ENCODE data around the gene UST.
A peak's percentile ranks its signal among the peaks of the same experiment; 100 is the strongest.
"Not testable (repeated sequence)": the region's sequence is repeated elsewhere in the genome, so short reads cannot be mapped to it uniquely, and the experiment has no call there.

UST gene

GRCh38 chr6:148983966-148984365 is 237.1 kb downstream of the UST start:
- no peak for DNase-seq

DNA sequence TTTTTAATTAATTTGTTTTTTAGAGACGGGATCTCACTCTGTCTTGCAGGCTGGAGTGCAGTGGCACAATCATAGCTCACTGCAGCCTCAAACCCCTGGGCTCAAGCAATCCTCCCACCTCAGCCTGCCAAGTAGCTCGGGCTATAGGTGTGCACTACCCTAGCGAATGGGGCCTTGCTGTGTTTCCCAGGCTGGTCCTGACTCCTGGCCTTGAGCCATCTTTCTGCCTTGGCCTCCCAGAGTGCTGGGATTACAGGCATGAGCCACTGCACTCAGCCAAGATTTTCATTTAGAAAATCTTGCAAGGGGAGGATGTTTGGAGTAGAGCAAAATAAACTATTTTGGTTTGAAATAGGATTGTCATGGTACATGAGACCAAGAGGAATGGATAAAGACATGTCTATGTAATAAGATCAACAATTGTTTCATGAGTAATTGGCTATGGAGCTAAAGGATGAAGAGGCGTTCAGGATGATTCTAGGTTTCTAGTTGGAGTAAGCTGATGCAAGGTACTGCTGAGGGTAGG is 237.8 kb downstream of the UST start:
- no peak for DNase-seq

- no peak for DNase-seq
These were observed 238.7 kb downstream of the UST start for GRCh38 chr6:148985499-148985898.

DNA sequence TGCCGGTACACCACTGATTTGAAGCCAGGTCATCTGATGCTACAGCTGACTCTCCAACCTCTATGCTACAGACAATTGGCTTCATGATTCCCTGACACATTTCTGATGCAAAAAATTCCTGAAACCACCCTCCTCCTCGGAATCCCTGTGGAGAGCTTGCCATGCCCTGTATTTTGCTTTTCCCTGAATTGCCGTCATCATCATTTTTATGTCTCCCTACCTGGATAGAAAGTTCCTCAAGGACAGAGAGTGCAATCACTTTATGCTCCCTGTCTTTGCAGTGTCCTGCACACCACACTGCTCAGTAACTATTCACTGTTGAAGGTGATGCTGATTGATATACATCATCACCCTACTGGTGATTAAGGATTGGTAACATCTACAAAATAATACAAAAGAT is 239.8 kb downstream of the UST start:
- no peak for DNase-seq

- DNase-seq, result no peak
These were observed 241.2 kb downstream of the UST start for GRCh38 chr6:148987982-148988381.

- DNase-seq, result no peak
These were observed 242.8 kb downstream of the UST start for GRCh38 chr6:148989585-148989984.

- no peak for DNase-seq
These were observed 243.6 kb downstream of the UST start for GRCh38 chr6:148990403-148990802.

- no peak for DNase-seq
These were observed 250.0 kb downstream of the UST start for GRCh38 chr6:148996815-148997214.

DNA sequence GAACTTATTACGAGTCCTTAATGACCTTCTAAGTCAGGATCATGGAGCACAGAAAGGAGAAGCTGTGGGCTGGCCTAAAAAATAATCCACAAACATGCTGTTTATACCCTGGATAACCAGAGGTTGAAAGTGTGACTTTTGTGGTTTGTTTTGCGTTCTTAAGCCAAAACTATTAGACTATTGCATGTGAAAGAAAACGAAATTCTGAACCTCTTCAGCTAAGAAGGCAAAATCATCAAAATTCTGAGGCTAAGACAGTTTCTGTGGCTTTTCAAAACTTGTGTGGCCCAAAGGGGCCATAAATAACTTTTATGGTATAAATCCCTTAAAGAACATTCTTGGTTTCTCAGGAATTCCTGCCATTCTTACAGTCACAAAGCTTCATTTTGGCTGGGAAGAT is 251.0 kb downstream of the UST start:
- DNase-seq, result no peak

DNA sequence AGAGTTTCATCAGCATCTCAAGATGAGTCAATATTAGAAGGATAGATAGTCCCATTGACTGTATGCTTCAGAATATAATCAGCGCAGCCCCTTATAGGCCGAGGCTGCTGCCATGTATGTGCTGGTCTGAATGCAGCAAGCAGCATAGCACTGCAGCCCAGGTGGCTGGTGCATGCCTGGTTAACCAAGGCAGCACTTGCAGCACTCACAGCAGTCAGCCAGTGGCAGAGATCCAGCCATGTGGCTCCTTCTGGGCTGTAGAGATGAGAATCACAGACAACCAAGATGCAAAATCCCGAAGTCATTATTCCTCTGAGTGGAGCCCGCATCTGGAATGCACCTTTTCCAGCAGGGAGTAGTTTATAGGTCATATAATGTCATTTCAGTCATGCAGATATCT is 251.9 kb downstream of the UST start:
- DNase-seq, result no peak

DNA sequence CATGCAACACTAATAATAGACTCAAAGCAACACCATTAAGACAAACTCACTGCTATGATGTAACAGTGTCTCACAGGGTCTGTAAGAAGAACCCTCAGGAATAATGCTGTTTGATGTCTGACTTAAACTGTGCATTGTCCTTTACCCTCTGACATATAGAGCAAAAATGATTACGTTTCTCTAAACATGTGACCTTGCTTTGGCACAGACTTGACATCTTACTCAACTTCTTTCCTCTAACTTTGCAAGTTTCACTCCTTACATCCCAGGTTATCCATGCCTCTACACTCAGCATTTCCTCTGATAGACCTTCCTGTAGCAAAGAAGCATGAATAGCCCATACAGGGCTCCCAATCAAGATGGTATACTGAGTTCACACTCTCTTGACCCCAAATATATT is 252.7 kb downstream of the UST start:
- DNase-seq, result no peak

DNA sequence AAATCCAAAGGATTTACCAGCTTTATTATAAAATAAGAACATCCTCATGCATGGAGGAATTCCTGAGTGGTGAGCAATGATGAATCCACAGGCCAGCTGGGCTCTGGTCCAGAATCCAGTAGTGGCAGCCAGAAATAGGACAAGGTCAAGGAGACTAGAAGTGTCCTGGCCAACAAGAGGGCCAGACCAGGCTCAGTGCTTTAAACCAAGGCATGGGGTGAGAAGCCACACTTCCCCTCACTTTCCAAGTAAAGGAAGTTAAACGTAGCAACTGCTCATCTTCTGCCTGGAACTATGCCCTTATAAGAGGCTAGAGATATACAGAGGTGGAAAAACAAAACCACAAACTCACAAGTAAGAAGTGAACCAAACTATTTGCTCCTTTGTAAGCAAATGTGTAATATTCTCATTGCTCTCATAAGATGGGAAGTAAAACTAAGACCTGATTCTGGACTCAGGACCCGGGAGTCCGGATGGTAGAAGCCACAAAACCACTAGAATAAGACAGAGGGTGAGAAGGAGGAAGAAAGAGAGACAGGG is 253.2 kb downstream of the UST start:
- DNase-seq, result peak; percentile 53

DNA sequence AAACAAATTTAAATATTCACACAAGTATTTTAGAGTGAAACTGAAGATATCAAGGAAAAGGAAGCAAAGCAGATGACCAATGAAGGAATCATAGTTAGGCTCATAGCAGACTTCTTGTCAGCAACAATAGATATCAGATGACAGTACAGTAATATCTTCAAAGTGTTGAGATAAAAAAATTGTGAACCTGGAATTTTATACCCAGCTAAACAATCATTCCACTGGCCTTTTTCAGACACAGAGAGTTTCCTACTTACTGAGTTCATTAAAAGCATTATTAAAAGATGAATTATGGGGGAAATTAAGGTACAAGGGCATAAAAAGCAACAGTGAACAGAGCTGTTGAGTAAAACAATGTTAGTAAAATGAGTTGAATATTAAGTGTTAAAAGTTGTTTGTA is 254.6 kb downstream of the UST start:
- no peak for DNase-seq

- no peak for DNase-seq
These were observed 256.7 kb downstream of the UST start for GRCh38 chr6:149003560-149003959.

GRCh38 chr6:149004664-149005063 is 257.8 kb downstream of the UST start:
- no peak for DNase-seq

DNA sequence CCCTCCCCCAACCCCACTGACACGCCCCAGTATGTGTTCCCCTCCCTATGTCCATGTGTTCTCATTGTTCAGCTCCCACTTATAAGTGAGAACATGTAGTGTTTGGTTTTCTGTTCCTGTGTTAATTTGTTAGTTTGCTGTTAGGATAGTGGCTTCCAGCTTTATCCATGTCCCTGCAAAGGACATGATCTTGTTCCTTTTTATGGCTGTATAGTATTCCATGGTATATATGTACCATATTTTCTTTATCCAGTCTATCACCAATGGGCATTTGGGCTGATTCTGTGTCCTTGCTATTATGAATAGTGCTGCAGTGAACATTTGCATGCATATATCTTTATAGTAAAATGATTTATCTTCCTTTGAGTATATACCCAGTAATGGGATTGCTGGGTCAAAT is 259.4 kb downstream of the UST start:
- DNase-seq, result not testable (repeated sequence)

DNA sequence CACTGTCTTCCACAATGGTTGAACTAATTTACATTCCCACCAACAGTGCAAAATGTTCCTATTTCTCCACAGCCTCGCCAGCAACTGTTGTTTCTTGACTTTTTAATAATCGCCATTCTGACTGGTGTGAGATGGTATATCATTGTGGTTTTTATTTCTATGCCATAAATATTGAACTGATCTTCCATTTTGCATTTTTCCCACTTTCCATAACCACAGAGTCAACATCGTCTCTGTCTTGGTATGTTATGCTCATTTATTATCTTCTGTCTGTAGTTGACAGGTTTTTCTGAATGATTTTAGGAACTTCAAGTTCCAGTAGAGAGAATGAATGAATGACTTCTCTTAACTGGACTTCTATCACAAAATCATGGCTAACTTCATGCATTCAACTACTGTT is 259.8 kb downstream of the UST start:
- no peak for DNase-seq

DNA sequence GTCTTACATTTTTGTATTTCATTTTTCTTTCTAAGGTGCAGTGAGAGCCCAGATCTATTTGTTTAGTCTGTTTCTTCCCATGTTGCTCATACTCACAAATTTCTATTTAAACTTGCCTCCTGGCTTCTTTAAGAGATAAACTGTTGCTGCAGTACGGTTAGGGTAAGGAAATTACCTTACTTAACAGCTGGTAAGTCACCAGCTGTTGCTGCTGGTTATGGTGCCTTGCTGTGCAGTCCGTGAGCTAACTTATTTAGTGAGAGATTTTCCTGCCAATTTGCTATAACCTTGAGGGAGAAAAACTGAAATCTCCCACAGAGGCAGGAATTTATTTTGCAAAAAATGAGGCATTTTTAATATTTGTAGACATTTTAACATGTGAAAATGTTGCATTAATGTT is 261.0 kb downstream of the UST start:
- no peak for DNase-seq

- DNase-seq, result no peak
These were observed 261.9 kb downstream of the UST start for GRCh38 chr6:149008741-149009140.

- DNase-seq, result no peak
These were observed 265.3 kb downstream of the UST start for GRCh38 chr6:149012040-149012545.

- no peak for DNase-seq
These were observed 266.9 kb downstream of the UST start for GRCh38 chr6:149013586-149014344.

GRCh38 chr6:149014631-149015534 is 268.1 kb downstream of the UST start:
- no peak for DNase-seq
